Stimulated activated memory B cell treated with anti-CD40 and anti-IgM and Interleukin-4, amounts not matched to agents 10 μg/mL and 1 μg/mL and 100 μg/mL, for 72 hours (primary cell): Measurements from ENCODE around the gene SEMA4C.

ENCODE experiments used
- ATAC-seq: fragments of 150-1000 bp; cut with Tn5 transposase; 2 replicates; pipeline ENCODE4 v1.10.0; 2021
- H3K27ac Mint-ChIP-seq: one replicate; pipeline ENCODE4 v1.8.0; 2022; ENCODE audit warnings: mild to moderate bottlenecking, mixed read lengths
- H3K27me3 Mint-ChIP-seq: one replicate; pipeline ENCODE4 v1.8.0; 2022; ENCODE audit warnings: mixed read lengths
- H3K36me3 Mint-ChIP-seq: one replicate; pipeline ENCODE4 v1.8.0; 2022; ENCODE audit warnings: mixed read lengths
- H3K4me1 Mint-ChIP-seq: one replicate; pipeline ENCODE4 v1.8.0; 2022; ENCODE audit warnings: mixed read lengths
- H3K4me3 Mint-ChIP-seq: one replicate; pipeline ENCODE4 v1.8.0; 2022; ENCODE audit warnings: mild to moderate bottlenecking, moderate library complexity, mixed read lengths
- H3K9me3 Mint-ChIP-seq: one replicate; pipeline ENCODE4 v1.8.0; 2022; ENCODE audit warnings: mixed read lengths

Gene SEMA4C

GRCh38 chr2:96877631-96878092, 7.8 kb upstream of the SEMA4C start:
- Mint-ChIP-seq H3K4me3 (no peak overlapping the region), H3K36me3 (no peaks in the 10 kb centered on the region), H3K27ac (peak overlapping the region; percentile 31), H3K9me3 (no peaks in the 10 kb centered on the region), H3K4me1 (peaks cover 59% of the 10 kb centered on the region), H3K27me3 (peaks cover 8% of the 10 kb centered on the region)
- ATAC-seq = no peak

GRCh38 chr2:96877042-96877451, 7.2 kb upstream of the SEMA4C start:
- ATAC-seq = no peak
- no peaks in the 10 kb centered on the region for H3K9me3 Mint-ChIP-seq
- peaks cover 8% of the 10 kb centered on the region for H3K27me3 Mint-ChIP-seq
- no peak overlapping the region for H3K4me3 Mint-ChIP-seq
- peak overlapping the region; percentile 90 for H3K27ac Mint-ChIP-seq
- peaks cover 59% of the 10 kb centered on the region for H3K4me1 Mint-ChIP-seq
- H3K36me3 Mint-ChIP-seq = no peaks in the 10 kb centered on the region

GRCh38 chr2:96876269-96877041, 6.6 kb upstream of the SEMA4C start:
- ATAC-seq = no peak
- Mint-ChIP-seq H3K27me3 (peaks cover 8% of the 10 kb centered on the region), H3K4me3 (no peak overlapping the region), H3K9me3 (no peaks in the 10 kb centered on the region), H3K27ac (peak overlapping the region; percentile 90), H3K36me3 (no peaks in the 10 kb centered on the region), H3K4me1 (peaks cover 57% of the 10 kb centered on the region)

- Mint-ChIP-seq H3K36me3 (no peaks in the 10 kb centered on the region), H3K4me3 (no peak overlapping the region), H3K9me3 (no peaks in the 10 kb centered on the region), H3K27me3 (peaks cover 13% of the 10 kb centered on the region), H3K27ac (peak overlapping the region; percentile 90), H3K4me1 (peaks cover 58% of the 10 kb centered on the region)
- ATAC-seq = no peak
Observed at GRCh38 chr2:96875498-96876268, 5.8 kb upstream of the SEMA4C start.

- Mint-ChIP-seq H3K36me3 (no peaks in the 10 kb centered on the region), H3K27ac (peak overlapping the region; percentile 90), H3K9me3 (no peaks in the 10 kb centered on the region), H3K27me3 (peaks cover 16% of the 10 kb centered on the region), H3K4me3 (peak overlapping the region; percentile 62), H3K4me1 (peaks cover 62% of the 10 kb centered on the region)
- peak; percentile 92 for ATAC-seq
Observed at GRCh38 chr2:96874198-96874831, 4.4 kb upstream of the SEMA4C start.

GRCh38 chr2:96873651-96874096, 3.8 kb upstream of the SEMA4C start:
- ATAC-seq = no peak
- Mint-ChIP-seq H3K27ac (peak overlapping the region; percentile 90), H3K4me3 (peak overlapping the region; percentile 28), H3K36me3 (no peaks in the 10 kb centered on the region), H3K9me3 (no peaks in the 10 kb centered on the region), H3K4me1 (peaks cover 62% of the 10 kb centered on the region), H3K27me3 (peaks cover 16% of the 10 kb centered on the region)

- Mint-ChIP-seq H3K27ac (peak overlapping the region; percentile 90), H3K4me1 (peaks cover 61% of the 10 kb centered on the region), H3K4me3 (no peak overlapping the region), H3K27me3 (peaks cover 11% of the 10 kb centered on the region), H3K9me3 (no peaks in the 10 kb centered on the region), H3K36me3 (peaks cover 1% of the 10 kb centered on the region)
- ATAC-seq = no peak
Observed at GRCh38 chr2:96872591-96873349, 2.9 kb upstream of the SEMA4C start.

GRCh38 chr2:96870626-96871255, 861 bp upstream of the SEMA4C start:
- no peaks in the 10 kb centered on the region for H3K9me3 Mint-ChIP-seq
- peak overlapping the region; percentile 68 for H3K27ac Mint-ChIP-seq
- H3K27me3 Mint-ChIP-seq = peaks cover 26% of the 10 kb centered on the region
- peaks cover 63% of the 10 kb centered on the region for H3K4me1 Mint-ChIP-seq
- H3K4me3 Mint-ChIP-seq = peak overlapping the region; percentile 80
- peaks cover 17% of the 10 kb centered on the region for H3K36me3 Mint-ChIP-seq
- peak; percentile 28 for ATAC-seq

- peak; percentile 2 for ATAC-seq
- Mint-ChIP-seq H3K36me3 (peaks cover 28% of the 10 kb centered on the region), H3K4me3 (peak overlapping the region; percentile 80), H3K27me3 (peaks cover 26% of the 10 kb centered on the region), H3K9me3 (no peaks in the 10 kb centered on the region), H3K27ac (no peak overlapping the region), H3K4me1 (peaks cover 49% of the 10 kb centered on the region)
Observed at GRCh38 chr2:96869281-96869821, 529 bp downstream of the SEMA4C start.

- peaks cover 30% of the 10 kb centered on the region for H3K36me3 Mint-ChIP-seq
- H3K4me1 Mint-ChIP-seq = peaks cover 43% of the 10 kb centered on the region
- H3K4me3 Mint-ChIP-seq = peak overlapping the region; percentile 79
- ATAC-seq = peak; percentile 52
- H3K27me3 Mint-ChIP-seq = peaks cover 26% of the 10 kb centered on the region
- peak overlapping the region; percentile 48 for H3K27ac Mint-ChIP-seq
- no peaks in the 10 kb centered on the region for H3K9me3 Mint-ChIP-seq
Observed at GRCh38 chr2:96868555-96869280, 1.2 kb downstream of the SEMA4C start.

GRCh38 chr2:96867756-96868554, 1.9 kb downstream of the SEMA4C start:
- Mint-ChIP-seq H3K4me1 (peaks cover 35% of the 10 kb centered on the region), H3K27me3 (peaks cover 26% of the 10 kb centered on the region), H3K9me3 (no peaks in the 10 kb centered on the region), H3K27ac (peak overlapping the region; percentile 48), H3K4me3 (peak overlapping the region; percentile 79), H3K36me3 (peaks cover 37% of the 10 kb centered on the region)
- no peak for ATAC-seq

GRCh38 chr2:96866986-96867755, 2.7 kb downstream of the SEMA4C start:
- ATAC-seq = no peak
- Mint-ChIP-seq H3K4me3 (peak overlapping the region; percentile 79), H3K27me3 (peaks cover 26% of the 10 kb centered on the region), H3K9me3 (no peaks in the 10 kb centered on the region), H3K36me3 (peaks cover 42% of the 10 kb centered on the region), H3K4me1 (peaks cover 32% of the 10 kb centered on the region), H3K27ac (peak overlapping the region; percentile 48)
